Fibroblast of peridontal ligament (primary cell): ENCODE results near the gene CCNY.
A peak's percentile ranks its signal among the peaks of the same experiment; 100 is the strongest.
"Not testable (repeated sequence)": the region's sequence is repeated elsewhere in the genome, so short reads cannot be mapped to it uniquely, and the experiment has no call there.

Experiments
- DNase-seq: peaks from one replicate; pipeline ENCODE4 v3.0.0-alpha.2; 2010; ENCODE audit errors: extremely low read depth

CCNY gene

DNA sequence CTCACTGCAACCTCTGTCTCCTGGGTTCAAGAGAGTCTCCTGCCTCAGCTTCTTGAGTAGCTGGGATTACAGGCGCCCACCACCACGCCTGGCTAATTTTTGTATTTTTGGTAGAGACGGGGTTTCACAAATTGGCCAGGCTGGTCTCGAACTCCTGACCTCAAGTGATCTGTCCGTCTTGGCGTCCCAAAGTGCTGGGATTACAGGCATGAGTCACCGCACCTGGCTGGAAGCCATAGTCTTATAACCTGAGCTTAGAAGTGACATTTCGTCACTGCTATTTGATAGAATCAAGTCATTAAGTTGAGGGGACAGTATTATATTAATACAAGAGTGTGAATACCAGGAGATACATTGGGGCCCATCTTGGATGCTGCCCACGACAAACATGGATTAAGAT lies 17.9 kb downstream of the CCNY start:
- DNase-seq = not testable (repeated sequence)

DNA sequence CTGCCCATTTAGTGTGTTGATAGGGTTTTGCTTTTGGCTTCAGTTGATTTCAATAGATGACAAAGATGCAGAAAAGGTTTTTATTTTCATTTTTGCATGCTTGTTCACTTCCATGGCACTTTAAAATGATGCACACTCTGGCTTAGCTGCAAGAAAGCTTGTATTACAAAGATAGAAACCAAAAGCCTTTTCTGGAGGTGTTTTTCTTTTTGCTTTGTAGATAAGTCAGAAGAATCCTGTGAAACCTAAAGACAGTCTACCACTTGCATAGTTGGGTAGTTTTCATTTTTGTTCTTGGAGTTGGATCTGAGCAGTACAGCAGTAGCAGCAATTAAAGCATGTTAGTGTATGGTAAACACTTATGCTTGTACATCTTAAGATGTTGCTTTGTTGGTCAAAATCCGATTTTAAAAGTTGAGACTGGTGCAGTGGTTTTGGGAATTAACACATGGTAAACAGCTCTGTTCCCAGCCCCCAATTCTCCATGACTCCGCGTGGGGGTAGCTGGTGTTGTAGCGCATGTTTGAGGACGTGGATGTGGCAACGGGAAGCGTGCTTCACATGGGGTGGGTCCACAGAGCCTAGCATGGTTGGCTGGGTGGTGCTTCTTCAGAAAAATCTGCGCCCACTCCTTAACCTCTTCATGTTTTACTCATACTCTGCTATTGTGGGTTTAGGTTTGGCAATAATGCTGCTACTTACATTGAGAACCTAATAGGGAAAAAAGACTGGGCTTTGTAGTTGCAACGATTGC lies 19.8 kb downstream of the CCNY start:
- peak; percentile 46 for DNase-seq

DNA sequence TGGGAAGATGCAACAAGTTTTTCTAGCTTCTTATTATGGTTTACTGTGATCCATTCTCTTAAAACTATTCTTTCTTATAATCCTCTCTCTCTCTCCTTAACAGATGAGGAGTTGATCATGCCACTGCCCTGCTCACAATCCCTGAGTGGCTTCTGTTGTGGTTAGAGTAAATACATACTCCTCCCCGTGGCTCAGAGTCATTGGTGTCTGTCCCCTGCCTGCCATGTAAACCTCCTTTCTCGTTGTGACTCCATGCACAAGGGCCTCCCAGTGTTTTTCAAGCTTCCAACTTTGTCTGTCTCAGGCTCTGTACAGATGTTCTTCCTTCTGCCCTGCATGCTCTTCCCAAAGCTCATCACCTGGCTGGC lies 20.4 kb downstream of the CCNY start:
- no peak for DNase-seq

DNA sequence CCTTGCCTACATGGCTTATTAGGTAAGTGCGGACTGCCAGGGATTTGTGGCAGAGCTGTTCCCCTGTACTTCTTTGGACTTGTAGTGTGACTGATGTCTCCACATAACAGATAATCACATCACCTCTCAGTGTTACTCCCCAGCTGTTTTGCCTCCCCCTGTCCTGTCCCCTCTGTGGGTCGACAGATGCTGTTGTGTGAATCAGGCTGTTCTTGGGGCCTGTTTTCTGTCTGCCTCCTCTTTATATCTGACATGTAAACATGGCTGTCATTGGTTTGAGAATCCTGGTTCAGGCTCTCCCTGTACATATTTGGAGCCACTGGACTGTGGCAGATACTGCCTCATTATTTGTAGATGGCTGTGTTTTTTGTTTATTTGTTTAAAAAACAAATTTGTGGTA lies 22.7 kb downstream of the CCNY start:
- no peak for DNase-seq

DNA sequence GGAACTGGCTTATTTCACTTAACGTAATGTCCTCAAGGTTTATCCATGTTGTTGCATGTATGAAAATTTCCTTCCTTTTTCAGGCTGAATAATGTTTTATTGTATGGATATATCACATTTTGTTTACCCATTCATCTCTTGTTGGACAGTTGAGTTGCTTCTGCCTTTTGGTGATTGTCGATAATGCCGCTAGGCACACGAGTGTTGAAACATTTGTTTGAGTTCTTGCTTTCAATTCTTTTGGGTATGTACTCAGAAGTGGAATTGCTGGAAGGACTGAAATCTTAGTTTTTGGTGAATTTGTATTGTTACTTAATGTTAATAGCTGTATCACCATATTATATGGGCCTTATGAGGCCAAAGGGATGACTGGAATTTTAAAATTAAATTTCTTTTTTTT lies 23.6 kb downstream of the CCNY start:
- DNase-seq = no peak

DNA sequence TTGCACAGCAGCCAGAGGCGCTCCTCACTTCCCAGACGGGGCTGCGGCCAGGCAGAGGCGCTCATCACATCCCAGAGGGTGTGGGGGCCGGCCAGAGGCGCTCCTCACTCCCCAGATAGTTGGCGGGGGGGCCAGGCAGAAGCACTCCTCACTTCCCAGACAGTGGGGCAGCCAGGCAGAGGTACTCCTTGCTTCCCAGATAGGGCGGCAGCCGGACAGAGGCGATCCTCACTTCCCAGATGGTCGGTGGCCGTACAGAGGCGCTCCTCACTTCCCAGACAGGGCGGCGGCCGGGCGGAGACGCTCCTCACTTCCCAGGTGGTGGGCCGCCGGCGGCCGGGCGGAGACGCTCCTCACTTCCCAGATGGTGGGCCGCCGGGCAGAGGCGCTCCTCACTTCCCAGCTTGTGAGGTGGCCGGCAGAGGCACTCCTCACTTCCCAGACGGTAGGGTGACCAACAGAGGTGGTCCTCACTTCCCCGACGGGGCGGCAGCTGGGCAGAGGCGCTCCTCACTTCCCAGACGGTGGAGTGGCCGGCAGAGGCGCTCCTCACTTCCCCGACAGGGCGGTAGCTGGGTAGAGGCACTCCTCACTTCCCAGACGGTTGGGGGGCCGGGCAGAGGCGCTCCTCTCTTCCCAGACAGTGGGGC lies 26.5 kb downstream of the CCNY start:
- DNase-seq = no peak

DNA sequence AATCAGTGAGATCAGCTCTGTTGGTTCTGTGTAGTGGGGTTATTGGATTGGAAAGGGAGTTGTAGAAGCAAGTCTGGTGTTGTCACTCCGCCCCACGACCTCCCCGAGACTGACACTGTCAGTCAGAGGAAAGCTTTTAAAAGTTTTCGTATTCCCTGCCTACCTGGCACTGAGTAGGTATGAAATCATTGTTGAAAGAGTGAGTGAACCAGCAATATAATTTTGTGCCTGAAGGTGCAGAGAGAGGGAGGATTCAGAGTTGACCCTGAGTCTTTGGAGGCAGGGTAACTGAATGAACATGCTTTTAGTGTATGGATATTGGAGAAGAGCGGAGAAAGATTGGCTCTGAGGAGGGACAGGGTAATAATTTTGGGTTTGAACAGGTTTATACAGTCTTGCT lies 27.3 kb downstream of the CCNY start:
- DNase-seq = no peak

DNA sequence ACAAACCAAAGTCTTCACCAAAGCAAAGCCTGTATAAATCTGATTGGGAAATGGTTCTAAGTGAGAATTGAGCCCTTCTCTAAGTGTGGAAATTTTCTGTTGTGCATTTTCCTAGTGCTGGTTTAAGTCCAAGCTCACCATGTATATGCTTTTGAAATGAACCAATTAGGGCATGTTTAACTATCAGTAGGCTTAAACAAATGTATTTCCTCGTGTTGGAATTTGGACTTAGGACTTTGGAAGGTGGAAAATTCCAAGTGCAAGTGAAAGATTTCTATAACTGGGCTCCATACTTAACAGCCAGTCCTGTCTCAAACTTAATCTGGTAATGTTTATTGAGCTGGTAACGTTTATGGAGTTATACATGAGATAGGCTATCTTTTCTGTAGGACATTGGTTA lies 28.5 kb downstream of the CCNY start:
- DNase-seq = no peak

DNA sequence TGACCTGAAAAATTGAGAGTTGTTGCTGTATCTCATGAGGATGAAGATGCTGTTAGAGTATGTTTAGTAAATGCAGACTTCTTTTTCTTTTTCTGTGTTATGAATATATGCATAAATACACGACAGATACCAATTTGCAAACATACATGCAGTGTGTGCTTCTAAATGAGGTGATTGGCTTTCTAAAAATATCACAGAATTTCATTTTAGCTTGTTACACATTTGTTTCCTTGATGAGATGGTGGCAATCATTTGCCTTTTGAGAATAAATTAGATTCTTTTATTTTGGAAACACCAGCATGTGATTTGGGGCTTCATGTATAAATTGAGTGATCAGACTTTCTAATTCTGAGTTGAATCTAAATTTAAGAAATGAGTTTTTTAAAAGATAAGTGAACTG lies 29.7 kb downstream of the CCNY start:
- DNase-seq = no peak

DNA sequence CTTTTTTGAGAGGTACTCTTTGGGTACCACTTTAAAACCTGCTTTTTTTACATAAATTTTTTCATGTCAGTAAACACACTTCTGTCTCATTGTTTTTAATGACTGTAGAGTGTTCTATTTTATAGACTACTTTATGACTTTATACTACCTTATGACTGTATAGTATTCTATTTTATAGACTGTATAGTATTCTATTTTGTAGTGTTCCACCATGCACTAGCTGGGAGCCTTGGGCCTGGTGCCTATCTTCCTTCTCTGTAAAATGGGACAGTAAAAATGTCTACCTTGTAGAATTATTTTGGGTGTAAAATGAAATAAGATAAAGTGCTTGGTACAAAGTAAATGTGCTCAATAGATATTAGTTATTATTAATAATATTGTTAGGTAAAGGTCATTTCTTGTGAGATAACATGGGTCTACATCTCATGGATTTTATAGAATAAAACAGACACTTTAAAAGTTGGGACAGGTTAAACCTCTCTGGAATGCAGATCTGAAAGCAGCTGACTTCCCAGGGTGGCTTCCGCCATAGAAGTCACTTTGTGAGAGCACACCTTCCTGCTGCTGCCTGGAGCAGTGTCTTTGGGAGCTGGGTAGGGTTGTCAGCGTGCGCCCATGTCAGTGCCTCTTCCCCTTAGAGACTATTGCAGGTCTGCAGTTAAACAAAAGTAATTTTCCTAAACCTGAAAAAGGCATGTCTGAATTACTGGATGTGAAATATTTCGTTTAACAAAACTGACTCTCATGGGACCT lies 31.0 kb downstream of the CCNY start:
- DNase-seq = no peak

DNA sequence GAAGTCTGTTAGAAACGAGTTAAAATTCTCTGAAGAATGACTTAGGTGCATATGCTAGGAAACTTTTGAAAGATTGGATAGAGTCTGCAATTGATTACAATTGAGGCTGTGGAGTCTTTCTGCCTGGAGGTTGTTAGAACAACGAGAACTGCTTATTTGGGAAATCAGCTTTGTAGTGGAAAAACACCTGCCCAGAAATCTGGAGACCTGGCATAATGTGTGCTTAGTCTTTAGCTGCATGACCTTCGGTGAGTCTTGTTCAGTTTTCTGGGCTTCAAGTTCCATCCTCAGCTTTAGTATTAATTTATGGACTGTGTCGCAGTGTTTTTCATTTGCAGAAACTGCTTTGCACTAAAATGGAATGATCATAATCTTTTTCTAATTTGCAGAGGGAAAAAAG lies 31.7 kb downstream of the CCNY start:
- no peak for DNase-seq

DNA sequence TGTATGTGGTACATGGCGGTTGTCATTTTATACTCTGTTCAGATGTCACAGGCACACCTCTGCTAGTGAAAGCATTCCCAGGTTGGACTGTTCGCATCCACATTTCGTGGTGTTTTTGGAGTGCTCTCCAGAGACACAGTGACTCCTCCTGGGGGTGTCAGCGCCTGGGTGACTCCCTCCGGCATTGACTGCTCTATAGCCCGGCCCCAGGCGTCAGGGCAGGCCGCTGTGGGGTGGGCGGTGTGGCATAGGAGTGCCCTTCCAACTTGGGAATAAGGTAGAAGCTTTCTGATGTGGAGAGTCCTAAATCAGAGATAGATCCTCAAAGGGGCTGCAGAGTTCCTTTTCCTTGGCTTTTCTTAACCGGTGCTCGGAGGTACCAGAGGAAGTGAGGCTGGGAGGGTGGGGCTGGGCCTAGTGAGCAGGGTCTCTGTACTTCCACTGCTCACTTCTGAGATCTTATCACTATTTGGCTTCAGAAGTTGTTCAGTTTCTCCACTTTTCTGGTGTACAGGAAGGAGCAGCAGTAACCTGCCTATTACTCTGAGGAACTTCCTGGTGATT lies 32.3 kb downstream of the CCNY start:
- DNase-seq = no peak

DNA sequence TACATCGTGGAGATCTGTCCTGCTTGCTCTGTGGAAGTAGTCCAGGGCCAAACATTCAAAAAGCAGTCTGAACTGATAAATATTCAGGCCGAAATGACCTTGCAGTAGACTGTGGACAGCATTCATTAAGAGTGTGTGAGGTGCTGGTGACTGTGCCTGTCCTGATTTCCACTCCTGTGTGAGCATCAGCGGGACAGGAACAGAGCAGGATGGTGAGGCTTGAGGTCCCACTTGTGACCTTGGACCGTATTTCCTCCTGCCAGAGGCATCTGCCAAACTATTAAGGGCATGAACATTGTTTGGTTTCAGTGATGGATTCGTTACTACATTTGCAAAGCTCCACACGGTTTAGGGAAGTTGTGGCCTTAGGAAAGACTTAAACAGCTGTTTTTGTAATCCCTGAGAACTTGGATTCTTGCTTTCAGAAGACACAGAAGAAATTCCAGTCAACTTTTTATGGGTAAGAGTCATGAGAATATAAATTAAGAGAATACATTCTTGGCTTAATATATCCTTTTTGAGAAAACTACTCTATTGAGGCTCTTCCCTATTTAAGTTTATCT lies 32.8 kb downstream of the CCNY start:
- DNase-seq = peak; percentile 30

DNA sequence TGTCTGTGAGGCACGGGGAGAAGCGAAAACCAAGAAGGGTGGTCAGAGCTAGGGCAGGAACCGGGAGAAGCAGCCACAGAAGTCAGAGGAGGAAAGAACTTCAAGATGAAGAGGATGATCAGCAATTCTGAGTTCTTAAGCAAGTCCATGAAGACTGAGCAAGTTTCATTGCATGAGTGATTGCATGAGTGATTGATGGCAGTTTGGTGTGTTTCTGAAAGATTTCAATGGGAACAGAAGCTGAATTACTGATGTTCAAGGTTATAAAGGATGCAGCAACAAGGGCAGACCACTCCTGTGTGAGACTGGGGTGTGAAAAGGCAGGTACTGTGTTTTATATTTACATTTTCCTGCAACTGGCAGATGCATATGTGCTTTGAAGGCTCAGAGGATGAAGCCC lies 35.4 kb downstream of the CCNY start:
- no peak for DNase-seq

DNA sequence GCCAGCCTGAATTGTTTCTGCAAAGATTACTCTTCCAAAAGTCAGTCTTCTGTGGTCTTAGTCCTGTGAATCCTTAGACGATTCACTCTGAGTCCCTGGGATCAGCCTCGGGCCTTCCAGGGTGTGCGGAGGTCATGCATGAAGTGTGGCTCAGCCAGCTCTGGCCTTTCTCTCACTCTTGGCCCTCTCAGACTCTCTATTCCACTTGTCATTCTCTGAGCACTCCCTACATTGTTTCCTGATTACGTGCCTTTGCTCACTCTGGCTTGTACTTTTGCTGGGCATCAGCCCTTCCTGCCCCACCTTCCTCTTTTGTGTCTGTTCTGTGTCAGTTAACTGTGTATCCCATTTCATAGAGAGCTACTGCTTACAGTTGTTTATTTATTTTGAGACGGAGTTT lies 36.0 kb downstream of the CCNY start:
- DNase-seq = no peak

DNA sequence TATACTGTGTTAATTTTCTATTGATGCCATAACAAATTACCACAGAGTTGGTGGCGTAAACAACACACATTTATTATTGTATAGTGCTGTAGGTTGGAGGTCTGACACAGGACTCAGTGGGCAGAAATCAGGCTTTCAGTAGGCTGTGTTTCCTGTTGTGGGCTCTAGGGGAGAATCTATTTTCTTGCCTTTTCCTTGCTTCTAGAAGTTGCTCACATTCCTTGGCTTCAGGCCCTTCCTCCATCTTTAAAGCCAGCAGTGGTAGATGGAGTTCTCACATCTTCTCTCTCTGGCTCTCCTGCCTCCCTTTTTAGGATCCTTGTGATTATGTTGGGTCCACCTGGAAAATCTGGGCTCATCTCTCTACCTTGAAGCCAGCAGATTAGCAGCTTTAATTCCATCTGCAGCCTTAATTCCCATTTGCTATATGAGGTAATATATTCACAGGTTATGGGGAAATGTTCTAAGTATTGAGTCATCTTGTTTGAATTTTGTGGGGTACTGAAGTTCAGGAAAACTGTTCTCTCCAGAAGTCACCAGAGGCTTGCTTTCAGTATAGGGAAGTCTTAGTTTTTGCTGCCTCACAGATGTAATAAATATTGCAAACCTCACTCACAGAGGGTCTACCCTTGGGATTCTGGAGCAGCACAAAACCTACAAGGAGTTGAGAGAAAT lies 38.9 kb downstream of the CCNY start:
- DNase-seq = peak; percentile 20

DNA sequence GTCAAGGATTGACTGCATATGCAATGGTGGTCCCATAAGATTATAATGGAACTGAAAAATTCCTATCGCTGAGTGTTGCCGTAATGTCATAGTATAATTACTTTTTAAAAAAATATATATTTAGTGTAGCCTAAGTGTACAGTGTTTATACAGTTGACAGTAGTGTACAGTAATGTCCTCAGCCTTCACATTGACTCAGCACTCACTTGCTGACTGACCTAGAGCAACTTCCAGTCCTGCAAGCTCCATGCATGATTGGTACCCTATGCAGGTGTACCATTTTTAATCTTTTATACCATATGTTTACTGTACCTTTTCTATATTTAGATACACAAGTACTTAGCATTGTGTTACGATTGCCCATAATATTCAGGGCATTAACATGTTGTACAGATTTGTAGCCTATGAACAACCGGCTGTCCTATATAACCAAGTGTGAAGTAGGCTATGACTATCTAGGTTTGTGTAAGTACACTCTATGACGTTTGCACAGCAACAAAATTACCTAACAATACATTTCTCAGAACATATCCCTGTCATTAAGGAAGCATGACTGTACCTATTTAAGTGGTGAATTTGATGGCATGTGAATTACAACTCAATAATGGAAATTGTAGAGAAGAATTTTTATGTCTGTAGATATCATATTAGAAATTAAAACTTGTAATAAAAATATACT lies 40.9 kb downstream of the CCNY start:
- no peak for DNase-seq

DNA sequence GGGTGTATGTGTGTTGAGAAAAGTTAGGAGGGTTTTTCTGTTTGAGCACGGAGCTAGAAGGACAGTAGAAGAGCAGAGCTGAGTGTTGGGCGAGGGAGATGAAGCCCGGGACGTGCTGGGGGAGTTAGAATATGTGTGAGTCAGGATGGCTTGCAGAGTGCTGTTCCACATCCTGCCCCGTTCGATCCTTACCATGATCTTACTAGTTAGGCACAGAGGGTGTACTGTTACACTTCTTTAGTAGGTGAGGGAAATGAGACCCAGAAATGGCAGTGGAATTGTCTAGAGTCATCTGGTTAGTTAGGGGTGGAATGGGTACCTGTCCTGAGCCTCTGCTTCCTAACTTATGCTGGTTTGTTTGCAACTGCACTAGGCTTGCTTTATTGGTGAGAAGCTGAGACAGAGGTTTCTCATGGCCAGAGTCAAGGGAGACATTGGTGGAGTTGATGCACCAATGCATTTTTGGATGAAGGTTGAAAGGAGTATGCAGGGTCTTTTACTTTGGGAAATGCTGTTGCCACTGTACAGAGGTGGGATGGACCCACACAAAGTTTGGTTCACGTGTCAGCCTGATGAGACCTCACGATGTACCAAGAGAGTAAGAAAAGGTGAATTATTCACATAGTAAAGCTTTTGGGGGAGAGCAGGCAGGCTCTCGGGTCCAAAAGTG lies 42.4 kb downstream of the CCNY start:
- no peak for DNase-seq

DNA sequence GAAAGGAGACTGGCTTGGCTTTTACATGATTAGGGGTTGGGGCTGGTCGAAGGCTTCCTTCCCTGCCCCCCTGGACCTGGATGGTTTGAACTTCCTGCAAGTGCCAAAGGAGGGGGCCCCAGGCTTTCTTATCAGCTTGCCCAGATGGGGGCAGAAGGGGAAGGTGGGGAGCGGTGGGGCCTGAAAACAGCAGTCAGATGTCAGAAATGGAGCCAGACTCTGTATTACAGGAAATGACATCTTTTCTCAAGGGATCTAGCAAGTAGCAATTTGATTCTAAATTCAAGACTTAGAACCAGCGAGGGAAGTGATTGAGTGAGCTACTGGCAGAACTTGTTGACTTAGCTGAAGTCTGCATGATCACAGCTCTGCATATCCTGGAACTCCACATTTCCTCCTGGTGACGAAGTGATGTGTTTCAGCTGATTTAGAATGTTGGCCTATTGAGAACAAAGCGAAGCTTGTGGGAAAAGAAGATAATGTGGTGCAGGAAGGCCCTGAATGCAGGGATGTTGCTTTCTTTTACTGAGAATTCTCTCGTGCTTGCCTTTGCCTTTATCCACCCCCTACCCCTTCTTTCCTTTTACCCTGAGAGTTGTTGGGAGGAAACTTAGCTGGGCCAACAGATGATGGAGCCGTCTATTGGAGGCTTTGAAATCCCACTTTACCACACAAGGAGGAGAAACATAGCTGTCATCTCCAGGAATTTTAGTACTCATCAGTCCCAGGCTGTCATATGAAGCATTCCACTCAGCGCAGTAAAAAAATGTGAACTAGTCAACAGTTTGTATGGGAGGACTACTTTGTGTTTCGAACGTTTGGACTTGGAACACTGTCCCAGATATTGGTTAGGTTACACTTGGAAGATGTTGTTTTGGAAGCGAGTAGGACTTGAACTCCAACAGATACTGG lies 43.2 kb downstream of the CCNY start:
- DNase-seq = peak; percentile 72

DNA sequence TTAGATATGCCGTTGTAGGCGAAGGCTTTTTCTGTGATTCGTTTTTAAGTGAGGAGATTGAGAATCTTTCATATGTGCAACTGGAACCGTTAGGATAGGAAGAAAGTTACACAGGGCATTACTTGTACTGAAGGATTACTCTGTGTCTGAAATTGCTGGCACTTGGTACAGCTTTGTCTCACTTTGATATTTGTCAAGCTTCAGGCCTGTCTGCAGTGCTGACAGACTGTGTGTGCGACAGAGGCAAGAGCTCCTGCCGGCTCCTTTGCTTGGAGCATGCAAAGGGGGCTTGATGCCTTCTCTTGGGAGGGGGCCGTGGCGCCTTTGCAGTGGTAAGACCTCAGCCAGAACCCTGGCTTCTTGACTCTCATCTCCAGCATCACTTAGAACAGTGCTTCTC lies 45.8 kb downstream of the CCNY start:
- DNase-seq = no peak
